ENCODE data around the gene EXOC6.

The EXOC6 gene

GRCh38 chr10:93030409-93030808 is 182.1 kb downstream of the EXOC6 start:
- DNase-seq = no peak

DNA sequence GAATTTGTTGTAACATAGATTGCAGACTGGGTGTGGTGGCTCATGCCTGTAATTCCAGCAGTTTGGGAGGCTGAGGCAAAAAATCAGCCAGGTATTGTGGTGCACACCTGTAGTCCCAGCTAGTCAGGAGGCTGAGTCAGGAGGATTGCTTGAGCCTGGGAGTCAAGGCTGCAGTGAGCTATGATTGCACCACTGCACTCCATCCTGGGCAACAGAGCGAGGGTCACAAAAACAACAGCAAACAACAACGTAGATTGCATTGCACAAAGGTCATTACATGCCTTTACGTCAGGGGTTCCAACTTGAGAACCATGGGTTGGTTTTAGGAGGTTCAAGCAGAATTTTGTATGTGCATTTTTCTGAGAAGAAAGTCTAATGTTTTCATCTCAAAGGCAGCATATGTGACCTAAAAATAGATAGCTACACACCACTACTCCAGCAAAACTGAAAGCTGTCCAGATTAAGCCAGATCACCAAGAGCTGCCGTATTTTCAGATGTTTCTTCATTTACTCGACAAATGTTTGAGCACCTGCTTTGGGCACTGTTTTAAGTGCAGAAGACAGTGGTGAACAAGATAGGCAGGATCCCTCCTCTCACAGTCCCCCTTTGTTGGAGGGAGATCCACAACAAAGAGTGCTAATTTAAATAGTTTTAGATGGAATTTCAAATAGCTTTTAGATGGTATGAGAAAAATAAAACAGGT is 183.9 kb downstream of the EXOC6 start:
- no peak for DNase-seq

DNA sequence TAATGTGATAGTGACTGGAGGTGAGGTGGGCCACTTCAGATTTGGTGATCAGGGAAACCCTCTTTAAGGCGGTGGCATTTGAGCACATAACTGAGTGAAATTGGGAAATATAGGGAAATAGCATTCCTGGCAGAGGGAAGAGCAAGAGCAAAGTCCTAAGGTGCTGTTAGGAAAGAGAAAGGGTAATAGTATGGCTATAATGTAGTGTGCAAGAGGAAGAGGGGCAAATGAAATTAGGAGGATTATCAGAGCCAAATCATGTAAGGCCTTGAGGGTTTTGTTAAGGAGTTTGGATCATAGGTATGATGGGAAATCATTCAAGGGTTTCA is 184.5 kb downstream of the EXOC6 start:
- no peak for DNase-seq

- DNase-seq = no peak
Observed at GRCh38 chr10:93034426-93034825, 186.1 kb downstream of the EXOC6 start.

GRCh38 chr10:93039110-93039509 is 190.8 kb downstream of the EXOC6 start:
- DNase-seq = no peak

- DNase-seq = no peak
Observed at GRCh38 chr10:93039721-93040120, 191.4 kb downstream of the EXOC6 start.

DNA sequence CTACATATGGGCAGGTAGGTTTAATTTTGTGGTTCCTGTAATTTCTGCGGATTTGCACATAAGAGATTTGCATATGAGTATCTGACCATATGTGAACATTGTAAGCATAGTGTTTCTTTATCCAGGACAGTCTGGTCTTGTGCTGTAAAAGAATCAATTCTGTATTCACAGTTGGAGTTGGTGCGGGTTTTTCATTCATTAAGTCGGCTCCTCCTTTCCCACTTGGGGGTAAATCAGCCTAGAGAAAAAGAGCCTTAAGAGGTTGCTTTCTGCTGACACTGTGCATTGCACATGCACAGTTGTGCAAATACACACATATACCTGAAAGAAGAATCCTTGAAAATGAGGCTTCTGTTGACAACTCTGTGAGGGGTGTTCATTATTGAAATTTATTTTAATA is 206.2 kb downstream of the EXOC6 start:
- no peak for DNase-seq

DNA sequence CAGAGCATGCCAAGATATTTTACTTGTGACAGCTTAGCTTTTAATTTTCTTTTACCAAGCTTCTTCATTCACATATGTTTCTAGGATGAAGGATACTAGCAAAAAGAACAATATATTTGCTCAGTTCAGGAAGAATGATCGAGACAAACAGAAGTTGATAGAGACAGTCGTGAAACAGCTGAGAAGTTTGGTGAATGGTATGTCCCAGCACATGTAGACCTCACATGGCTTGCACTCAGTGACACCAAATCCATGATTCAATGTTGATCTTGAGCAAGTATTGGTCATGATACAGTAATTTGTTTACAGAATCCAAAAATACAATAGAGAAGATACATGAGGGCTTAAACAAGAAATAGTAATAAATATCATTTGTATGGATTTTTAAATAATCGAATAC is 209.8 kb downstream of the EXOC6 start:
- DNase-seq = no peak

GRCh38 chr10:93059975-93060886 is 211.9 kb downstream of the EXOC6 start, which contains the start of gene CYP26C1:
CYP26C1 (plus strand) TSS chr10:93060798; CDS start chr10:93061264, 466 bp downstream.
- no peak for DNase-seq

DNA sequence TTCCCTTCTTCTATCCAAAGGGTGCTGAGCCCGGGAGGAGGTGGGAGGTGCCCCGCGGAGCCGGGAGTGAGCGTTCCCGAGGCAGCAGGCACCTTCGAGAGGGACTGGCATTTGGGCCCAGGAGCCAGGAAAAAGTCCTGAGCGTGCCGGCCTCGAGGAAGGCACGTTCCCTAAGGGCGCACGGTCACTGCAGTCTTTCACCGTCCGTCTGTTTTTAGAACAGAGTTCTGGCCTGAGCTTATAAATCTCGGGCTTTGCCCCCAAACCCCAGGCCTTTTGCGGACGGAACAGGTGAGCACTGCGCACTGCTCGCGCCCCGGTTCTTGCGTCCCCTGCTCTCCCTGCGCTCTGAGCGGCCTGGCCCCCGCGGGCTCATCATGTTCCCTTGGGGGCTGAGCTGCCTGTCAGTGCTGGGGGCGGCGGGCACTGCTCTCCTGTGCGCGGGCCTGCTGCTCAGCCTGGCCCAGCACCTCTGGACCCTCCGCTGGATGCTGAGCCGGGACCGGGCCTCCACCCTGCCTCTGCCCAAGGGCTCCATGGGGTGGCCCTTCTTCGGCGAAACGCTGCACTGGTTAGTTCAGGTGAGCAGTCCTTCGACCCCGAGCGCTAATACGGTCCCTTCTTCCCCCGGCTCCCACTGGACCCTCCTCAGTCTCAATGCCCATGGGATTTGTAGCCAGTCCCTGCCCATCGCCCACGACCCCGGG is 212.7 kb downstream of the EXOC6 start:
- no peak for DNase-seq

DNA sequence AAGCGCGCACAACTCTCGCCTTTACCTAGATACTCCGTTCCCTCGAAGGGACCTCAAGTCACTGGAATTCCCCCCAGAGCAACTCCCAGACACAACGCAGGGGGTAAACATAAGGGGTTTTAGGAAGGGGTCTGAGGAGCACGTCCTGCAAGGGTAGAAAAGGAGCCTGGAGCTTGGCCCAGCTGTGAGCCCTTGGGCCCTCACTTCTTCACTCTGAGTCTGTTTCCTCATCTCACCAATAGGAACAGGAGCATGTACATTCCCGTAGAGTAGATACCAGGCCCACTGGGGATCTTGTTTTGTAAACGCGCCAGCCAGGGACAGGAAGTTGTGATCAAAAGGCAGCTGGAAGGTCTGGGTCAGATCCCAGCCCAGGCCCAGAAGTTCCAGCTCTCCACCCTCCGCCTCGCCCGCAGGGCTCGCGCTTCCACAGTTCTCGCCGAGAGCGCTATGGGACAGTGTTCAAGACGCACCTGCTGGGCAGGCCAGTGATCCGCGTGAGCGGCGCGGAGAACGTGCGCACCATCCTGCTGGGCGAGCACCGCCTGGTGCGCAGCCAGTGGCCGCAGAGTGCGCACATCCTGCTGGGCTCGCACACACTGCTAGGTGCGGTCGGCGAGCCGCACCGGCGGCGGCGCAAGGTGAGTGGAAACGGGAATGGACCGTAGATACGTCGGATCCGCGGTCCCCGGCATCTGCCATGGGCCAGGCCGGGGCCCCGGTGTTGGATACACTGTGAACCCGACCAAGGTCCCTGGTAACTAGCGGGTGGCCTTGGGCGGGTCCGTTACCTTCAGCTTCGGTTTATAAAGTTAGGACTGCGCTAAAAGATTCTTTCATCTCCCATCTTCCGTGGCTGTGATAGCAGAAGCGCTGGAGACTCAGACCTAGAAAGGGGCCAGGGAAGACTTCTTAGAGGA is 213.5 kb downstream of the EXOC6 start:
- no peak for DNase-seq

DNA sequence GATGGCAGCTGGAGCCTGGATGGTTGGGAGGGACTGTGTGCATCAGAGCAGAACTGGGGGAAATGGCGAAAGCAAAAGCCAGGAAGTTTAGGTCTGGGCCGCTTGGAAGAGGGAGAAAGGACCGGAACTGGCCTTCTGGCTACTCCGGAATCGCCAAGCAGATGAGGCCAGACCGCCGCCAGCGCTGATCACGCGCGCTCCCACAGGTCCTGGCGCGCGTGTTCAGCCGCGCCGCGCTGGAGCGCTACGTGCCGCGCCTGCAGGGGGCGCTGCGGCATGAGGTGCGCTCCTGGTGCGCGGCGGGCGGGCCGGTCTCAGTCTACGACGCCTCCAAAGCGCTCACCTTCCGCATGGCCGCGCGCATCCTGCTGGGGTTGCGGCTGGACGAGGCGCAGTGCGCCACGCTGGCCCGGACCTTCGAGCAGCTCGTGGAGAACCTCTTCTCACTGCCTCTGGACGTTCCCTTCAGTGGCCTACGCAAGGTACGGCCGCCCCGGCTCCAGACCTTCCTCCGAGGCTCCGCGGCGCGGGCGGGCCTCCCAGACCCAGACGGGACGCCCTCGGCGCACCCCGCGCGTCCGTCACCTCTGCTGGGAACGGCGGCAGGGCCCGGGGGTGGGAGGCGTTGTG is 214.3 kb downstream of the EXOC6 start:
- DNase-seq = no peak

DNA sequence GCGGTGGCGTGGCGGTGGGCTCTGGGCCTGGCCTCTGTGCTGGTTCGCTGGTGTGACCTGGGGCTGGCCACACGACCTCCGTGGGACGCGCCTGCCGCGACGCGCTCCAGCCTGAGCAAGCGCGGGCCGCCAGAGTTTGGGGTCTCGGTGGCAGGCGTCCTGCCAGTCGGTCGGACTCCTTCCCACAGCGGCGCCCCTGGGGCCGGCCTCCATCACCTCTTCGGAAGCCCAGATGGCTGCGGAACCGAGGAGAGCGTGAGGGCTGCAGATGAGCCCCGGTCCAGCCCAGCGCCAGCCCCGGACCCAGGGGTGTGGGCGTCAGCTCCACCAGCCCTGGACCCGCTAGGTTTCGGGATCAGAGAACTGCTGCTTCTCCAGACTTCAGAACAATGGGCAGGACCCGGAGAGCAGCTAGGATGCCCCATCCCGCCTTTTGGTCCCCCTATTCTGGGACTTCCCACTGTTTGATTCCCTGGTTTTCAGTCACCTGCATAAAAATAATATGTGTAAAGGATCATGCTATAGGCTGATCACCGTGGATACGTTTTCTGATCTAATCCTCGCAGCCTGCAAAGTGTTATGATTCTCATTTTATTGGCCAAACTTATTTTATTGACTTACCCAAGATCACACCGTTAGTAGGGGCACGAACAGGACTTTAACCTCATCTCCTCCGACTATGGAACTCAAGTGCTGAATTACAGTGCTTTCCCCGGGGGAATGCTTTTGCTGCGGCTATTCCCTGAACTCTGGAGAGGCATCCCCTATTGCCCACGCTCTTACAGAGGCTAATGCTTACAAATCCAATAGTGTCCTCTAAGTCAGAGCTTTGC is 215.0 kb downstream of the EXOC6 start:
- no peak for DNase-seq

DNA sequence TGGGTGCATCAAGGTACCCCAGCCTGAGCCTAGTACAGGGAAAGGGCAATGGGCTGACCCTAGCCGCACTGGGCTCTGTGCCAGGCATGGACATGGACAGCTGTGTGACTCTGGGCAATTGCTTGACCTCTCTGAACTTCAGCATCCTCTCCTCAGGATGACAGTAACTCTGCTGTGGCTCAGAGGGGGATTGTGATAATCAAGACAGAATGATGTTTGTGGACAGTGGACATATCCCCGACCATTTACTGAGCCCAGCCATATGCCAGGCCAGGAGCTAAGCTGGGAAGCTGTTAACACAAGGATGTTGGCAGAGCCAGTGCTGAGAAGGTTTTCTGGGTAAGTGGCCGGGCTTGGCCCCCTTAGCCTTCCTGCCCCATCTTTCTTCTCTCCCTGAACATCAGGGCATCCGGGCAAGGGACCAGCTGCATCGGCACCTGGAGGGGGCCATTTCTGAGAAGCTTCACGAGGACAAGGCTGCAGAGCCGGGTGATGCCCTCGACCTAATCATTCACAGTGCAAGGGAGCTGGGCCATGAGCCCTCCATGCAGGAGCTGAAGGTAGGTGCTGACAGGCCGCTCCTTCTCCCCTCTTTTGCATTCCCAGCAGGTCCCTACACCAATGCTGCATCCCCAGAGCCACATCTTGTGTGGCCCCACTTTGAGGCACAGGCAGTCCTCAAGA is 215.8 kb downstream of the EXOC6 start:
- DNase-seq = no peak

DNA sequence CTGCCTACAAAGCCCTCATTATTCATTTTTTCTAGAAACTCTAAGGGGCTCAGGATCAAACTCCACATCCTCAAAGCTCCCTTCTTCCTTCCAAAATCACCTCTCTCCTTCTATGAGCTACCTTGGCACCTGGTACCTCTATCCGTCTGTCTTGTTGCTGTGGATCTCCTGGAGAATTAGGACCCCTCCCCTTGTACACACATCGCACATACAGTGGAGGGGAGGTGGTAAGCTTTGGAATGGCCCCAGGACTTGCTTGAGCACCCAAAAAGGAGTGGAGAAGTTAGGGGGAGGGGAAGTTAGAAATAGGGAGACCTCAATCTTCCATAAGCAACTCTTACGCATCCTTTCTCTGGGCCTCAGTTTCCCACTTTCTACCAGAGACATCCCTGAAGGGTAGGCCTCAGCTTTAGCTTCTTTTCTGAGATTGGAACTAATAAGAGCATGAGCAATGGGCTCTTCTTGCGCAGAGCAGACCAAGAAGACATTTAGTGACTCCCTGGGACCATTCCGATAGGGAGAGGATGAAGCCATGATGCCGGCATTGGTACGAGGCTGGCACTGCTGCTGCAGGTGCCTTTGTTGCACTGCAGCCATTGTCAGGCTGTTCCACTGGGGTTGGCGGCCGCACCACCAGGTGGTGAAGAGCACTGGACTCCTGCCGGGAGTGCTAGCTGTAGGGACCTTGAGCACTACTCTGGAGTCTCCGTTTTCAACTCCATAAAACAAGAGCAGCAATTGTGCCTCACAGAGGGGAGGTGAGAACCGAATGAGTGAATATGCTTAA is 216.7 kb downstream of the EXOC6 start:
- DNase-seq = no peak

GRCh38 chr10:93065675-93066543 is 217.6 kb downstream of the EXOC6 start:
- DNase-seq = no peak

GRCh38 chr10:93066544-93066913 is 218.2 kb downstream of the EXOC6 start:
- DNase-seq = no peak
